Stimulated activated CD8-positive, alpha-beta memory T cell treated with anti-CD3 and anti-CD28 coated beads, Interleukin-2, amount 100 ng/mL, for 48 hours (primary cell): ENCODE results near the gene PTPRA.

ENCODE experiments used
- DNase-seq, 2 donors: peaks; one replicate each; pipeline ENCODE4 v3.0.0-alpha.2; 2020; ENCODE audit warnings: low read depth in 2 of 2

The PTPRA gene

GRCh38 chr20:2922957-2923356 is 49.7 kb downstream of the PTPRA start:
- no peak for DNase-seq

GRCh38 chr20:2930538-2930937 is 57.3 kb downstream of the PTPRA start:
- no peak for DNase-seq

- no peak for DNase-seq
Measured at GRCh38 chr20:2932498-2932897, 59.2 kb downstream of the PTPRA start.

GRCh38 chr20:2937902-2938301 is 64.6 kb downstream of the PTPRA start:
- no peak for DNase-seq

GRCh38 chr20:2942439-2942838 is 69.2 kb downstream of the PTPRA start:
- DNase-seq = no peak

GRCh38 chr20:2946988-2947961 is 74.0 kb downstream of the PTPRA start:
- no peak for DNase-seq

- no peak for DNase-seq
Measured at GRCh38 chr20:2948968-2949367, 75.7 kb downstream of the PTPRA start.

- no peak for DNase-seq
Measured at GRCh38 chr20:2952766-2953165, 79.5 kb downstream of the PTPRA start.

GRCh38 chr20:2955257-2955970 is 82.1 kb downstream of the PTPRA start:
- DNase-seq = no peak

- DNase-seq = no peak
Measured at GRCh38 chr20:2956480-2956879, 83.2 kb downstream of the PTPRA start.

GRCh38 chr20:2967841-2968240 is 94.6 kb downstream of the PTPRA start:
- DNase-seq = no peak

GRCh38 chr20:2972126-2972525 is 98.8 kb downstream of the PTPRA start:
- DNase-seq = no peak

- no peak for DNase-seq
Measured at GRCh38 chr20:2973574-2973973, 100.3 kb downstream of the PTPRA start.

GRCh38 chr20:2978519-2978918 is 105.2 kb downstream of the PTPRA start:
- no peak for DNase-seq

- DNase-seq = no peak
Measured at GRCh38 chr20:2981646-2982045, 108.4 kb downstream of the PTPRA start.

GRCh38 chr20:2983508-2983907 is 110.2 kb downstream of the PTPRA start:
- no peak for DNase-seq

- DNase-seq = no peak
Measured at GRCh38 chr20:2984028-2984501, 110.8 kb downstream of the PTPRA start.

- peak in 1 of 2 donors; percentile 36 for DNase-seq
Measured at GRCh38 chr20:2984956-2985661, 111.8 kb downstream of the PTPRA start.

- DNase-seq = peak; percentile 30 to 58
Measured at GRCh38 chr20:2986466-2986865, 113.2 kb downstream of the PTPRA start.

GRCh38 chr20:2987861-2988260 is 114.6 kb downstream of the PTPRA start:
- DNase-seq = no peak

- no peak for DNase-seq
Measured at GRCh38 chr20:2991532-2991931, 118.3 kb downstream of the PTPRA start.

GRCh38 chr20:2993250-2993649 is 120.0 kb downstream of the PTPRA start:
- no peak for DNase-seq
